ENCODE data around the gene CSNK2A2.

Gene CSNK2A2

DNA sequence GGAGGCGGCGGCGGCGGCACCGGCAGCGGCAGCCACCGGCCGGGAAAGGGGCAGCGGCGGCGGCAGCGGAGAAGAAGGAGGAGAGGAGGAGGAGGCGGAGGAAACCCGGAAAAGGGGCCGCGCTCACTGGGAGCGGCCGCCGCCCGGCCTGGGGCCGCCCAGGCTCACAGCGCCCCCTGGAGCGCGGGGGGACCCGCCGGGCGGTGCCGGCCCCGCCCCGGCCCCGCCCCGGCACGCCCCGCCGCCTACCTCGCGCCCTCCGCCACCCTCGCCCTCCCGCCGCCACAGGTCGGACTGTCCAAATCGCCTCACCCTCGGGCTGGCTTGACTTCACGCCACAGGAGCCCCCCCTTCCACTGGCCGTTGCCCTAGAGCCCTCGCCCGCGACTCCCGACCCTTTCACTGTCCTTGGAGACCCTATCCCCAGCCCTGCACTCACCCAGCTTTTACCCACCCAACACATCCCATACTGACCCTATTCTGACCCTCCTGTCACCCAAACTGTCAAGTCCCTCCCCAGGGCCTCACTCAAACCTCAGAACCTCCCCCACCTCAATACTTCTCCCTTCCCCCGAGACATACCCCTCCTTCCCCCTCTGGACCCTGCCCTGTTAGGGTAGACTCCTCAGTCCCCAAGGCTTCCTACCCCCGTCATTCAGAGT lies at the start of gene CSNK2A2:
Gene CSNK2A2 (minus strand): TSS at position 85 of the 662 bp plus-strand sequence. CDS start 370 bp downstream, outside the sequence.
- H3K4me3 ChIP-seq (ENCODE audit: low read depth, low read length): peak within 1 kb of the TSS; percentile 57
- TF ChIP-seq, protein P1, sequence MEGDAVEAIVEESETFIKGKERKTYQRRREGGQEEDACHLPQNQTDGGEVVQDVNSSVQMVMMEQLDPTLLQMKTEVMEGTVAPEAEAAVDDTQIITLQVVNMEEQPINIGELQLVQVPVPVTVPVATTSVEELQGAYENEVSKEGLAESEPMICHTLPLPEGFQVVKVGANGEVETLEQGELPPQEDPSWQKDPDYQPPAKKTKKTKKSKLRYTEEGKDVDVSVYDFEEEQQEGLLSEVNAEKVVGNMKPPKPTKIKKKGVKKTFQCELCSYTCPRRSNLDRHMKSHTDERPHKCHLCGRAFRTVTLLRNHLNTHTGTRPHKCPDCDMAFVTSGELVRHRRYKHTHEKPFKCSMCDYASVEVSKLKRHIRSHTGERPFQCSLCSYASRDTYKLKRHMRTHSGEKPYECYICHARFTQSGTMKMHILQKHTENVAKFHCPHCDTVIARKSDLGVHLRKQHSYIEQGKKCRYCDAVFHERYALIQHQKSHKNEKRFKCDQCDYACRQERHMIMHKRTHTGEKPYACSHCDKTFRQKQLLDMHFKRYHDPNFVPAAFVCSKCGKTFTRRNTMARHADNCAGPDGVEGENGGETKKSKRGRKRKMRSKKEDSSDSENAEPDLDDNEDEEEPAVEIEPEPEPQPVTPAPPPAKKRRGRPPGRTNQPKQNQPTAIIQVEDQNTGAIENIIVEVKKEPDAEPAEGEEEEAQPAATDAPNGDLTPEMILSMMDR (IDR thresholded peaks at IDR 0.05; ENCODE audit: borderline replicate concordance, insufficient read depth, low read depth, low read length): peak; percentile 69

DNA sequence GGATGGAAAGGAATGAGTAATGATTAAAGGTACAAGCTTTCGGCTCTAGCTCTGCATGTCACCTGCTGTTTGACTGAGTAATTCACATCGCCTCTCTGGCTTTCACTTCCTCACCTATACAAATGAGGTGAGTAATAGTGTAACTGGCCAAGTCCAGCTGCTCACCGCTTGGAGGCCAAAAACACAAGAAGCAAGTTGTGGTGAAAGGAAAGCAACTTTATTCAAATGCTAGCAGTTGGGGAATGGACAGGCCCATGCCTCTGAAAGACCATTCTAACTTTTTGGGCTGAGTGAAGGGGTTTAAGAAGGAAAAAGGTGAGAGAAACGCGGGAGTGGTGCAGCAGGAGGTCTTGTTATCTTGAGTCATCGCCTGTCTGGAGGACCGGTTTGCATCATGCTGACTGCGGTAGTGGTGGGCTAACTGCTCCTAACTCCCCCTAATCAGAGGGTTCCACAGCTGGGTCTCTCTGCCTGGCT lies 45.7 kb upstream of the CSNK2A2 start:
- H3K4me3 ChIP-seq (ENCODE audit: low read depth, low read length): peak overlapping the region; percentile 18
- TF ChIP-seq, protein P1 (IDR thresholded peaks at IDR 0.05; ENCODE audit: borderline replicate concordance, insufficient read depth, low read depth, low read length): 0 out of 2 replicates have a peak, but pooled peaks have one; percentile 22

DNA sequence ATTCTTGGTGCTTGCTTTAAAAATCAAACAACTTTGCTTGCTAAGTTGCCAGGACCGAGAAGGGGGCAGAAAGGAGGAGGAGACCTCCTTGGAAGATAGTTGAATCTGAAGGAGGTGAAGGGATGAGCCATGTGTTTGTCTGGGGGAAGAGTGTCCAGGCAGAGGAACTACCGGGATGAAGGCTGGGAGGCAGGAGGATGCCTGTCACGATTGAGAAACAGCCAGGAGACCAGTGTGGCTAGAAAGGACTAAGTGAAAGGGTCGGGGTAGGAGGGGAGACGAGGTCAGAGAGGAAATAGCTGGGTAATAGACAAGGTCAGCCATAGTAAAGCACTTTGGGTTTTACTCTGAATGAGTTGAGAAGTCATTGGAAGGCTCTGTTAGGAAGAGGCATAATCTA lies 38.9 kb upstream of the CSNK2A2 start:
- TF ChIP-seq, protein P1 (IDR thresholded peaks at IDR 0.05; ENCODE audit: borderline replicate concordance, insufficient read depth, low read depth, low read length): no peak
- no peak overlapping the region for H3K4me3 ChIP-seq (ENCODE audit: low read depth, low read length)

DNA sequence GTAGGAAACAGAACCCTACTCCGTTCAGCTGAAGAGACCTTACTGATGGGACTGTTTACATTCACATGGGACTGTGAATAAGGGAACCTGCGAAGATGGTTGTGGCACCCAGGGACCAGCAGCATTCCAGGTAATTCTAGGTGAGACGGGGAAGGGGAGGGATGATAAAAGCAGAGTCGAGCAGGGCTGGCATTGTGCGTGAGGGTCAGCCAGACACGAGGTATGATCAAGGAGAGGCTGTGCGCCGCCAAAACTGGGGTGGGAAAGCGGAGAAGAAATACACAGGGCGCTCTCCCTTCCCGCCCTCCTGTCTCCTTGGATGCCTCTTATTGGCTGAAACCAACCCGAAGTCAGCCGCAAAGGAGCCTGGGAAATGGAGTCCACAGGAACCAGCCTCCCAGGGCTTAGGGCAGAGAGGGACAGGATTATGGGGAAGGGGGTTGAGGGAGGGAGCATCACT lies 38.4 kb upstream of the CSNK2A2 start:
- peak overlapping the region; percentile 52 for H3K4me3 ChIP-seq (ENCODE audit: low read depth, low read length)
- TF ChIP-seq, protein P1 (IDR thresholded peaks at IDR 0.05; ENCODE audit: borderline replicate concordance, insufficient read depth, low read depth, low read length): no peak

DNA sequence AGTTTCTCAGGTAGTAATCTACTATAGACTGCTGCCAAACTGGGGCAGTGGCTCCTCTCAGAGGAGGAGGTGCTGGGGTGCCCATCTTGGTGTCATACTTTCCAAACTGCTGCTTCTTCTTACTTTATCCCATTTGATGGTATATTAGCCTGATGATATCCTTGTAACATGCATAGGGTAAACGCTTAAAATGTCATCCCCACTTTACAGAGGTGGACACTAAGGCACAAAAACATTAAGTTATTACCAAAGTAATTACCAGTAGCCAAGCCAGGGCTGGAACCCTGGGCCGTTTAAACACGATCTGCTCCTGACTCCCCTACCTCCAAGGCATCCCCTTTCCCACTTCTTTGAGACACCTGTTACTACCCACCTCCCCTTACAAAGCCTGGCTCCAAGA lies 37.8 kb upstream of the CSNK2A2 start:
- H3K4me3 ChIP-seq (ENCODE audit: low read depth, low read length): no peak overlapping the region
- TF ChIP-seq, protein P1 (IDR thresholded peaks at IDR 0.05; ENCODE audit: borderline replicate concordance, insufficient read depth, low read depth, low read length): no peak

DNA sequence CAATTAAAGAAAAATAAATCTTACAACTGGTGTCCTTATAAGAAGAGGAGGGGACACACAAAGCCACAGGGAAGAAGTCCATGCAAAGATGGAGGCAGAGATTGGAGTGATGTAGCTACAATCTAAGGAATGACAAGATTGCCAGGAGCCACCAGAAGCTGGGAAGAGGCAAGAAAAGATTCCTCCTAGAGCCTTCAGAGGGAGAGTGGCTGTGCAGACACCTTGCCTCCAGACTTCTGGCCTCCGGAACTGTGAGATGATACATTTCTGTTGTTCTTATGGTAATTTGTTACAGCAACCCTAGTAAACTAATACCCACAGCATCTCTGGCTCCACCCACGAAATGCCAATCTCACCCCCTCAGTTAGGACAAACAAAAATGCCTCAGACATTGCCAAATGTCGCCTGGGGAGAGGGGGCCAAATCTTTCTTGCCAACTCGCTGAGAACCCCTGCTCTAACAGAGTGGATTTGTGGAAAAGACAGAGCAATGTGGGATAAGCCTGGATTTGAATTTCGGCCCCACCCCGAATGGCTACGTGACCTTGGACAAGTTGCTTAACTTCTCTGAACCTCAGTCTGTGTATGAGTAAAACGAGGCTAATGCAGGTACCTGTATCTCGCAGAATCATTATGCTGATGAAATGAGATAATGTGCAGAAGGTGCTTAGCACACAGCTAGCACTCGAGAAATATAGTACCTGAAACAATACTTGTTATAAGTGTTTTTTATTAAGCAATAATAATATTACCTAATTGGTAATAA lies 37.1 kb upstream of the CSNK2A2 start:
- TF ChIP-seq, protein P1 (IDR thresholded peaks at IDR 0.05; ENCODE audit: borderline replicate concordance, insufficient read depth, low read depth, low read length): no peak
- H3K4me3 ChIP-seq (ENCODE audit: low read depth, low read length): no peak overlapping the region
